HepG2 (cell line): ENCODE measurements around the gene CLRN3. TPM values are rescaled to one million over a fixed set of nuclear protein-coding genes. Genes with fewer than 3 reads are reported as not detected.
A peak's percentile ranks its signal among the peaks of the same experiment; 100 is the strongest.

Source experiments
- ATAC-seq: fragments of 200-7000 bp; cut with Tn5 transposase; 3 replicates; pipeline ENCODE4 v1.9.1; 2020; ENCODE audit warnings: mild to moderate bottlenecking, moderate library complexity
- BruUV-seq: library from RNA; stranded (reverse); fragments of 400-500 nt; replicated peaks from 2 replicates; lab custom pipeline; 2021; lab: Mats Ljungman, UMichigan
- CTCF ChIA-PET: fragments of 300-600 bp; formaldehyde crosslinking; extraction: SDS; loops from one replicate; lab custom pipeline; 2021; ENCODE audit warnings: low total read pairs, inconsistent platforms, low intra/inter-chr PET ratio; lab: Yijun Ruan, JAX
- POLR2A ChIA-PET: fragments of 350-600 bp; sonication (Branson Sonifier 250); formaldehyde crosslinking; loops from one replicate; lab custom pipeline; 2020; ENCODE audit warnings: antibody characterized with exemption, inconsistent platforms; lab: Yijun Ruan, JAX
- DNase-seq: peaks from one replicate; pipeline ENCODE4 v3.0.0-alpha.2; 2015; ENCODE audit warnings: low spot score
- FAIRE-seq: peaks from 3 replicates; lab custom pipeline; 2011; peaks lifted over from hg19 to GRCh38; lab: Jason Lieb, UNC
- H2AFZ ChIP-seq: one replicate; pipeline ENCODE4 v1.6.1; 2011; ENCODE audit warnings: low read length, inconsistent platforms
- H3K27ac ChIP-seq: fragments of 300-600 bp; 3 replicates; pipeline ENCODE4 v1.8.0; 2011; ENCODE audit warnings: mixed run types, mild to moderate bottlenecking, mixed read lengths, low read length, inconsistent platforms; ENCODE audit not compliant: insufficient read depth; ENCODE audit errors: extremely low read length
- H3K27me3 ChIP-seq, 2 experiments: fragments of 200-600 bp in 1 of 2; 2 replicates in 1 of 2; 3 replicates in 1 of 2; pipeline versions ENCODE4 v1.6.0 to v1.8.0; 2011; ENCODE audit warnings: low read length in 2 of 2, mild to moderate bottlenecking in 2 of 2, moderate library complexity in 2 of 2, inconsistent platforms in 1 of 2; ENCODE audit not compliant: insufficient read depth in 2 of 2, control insufficient read depth in 1 of 2
- H3K36me3 ChIP-seq, 2 experiments: fragments of 200-600 bp in 1 of 2; replicated peaks in 1 of 2; 2 replicates in 1 of 2; 3 replicates in 1 of 2; pipeline versions ENCODE4 v1.5.1 to v1.8.0; 2011; ENCODE audit warnings: low read length in 2 of 2, inconsistent platforms in 1 of 2; ENCODE audit not compliant: insufficient read depth in 2 of 2, control insufficient read depth in 1 of 2
- H3K4me1 ChIP-seq: 2 replicates; pipeline ENCODE4 v1.5.1; 2012; ENCODE audit warnings: low read length, inconsistent platforms; ENCODE audit not compliant: insufficient read depth
- H3K4me2 ChIP-seq: 2 replicates; pipeline ENCODE4 v1.6.0; 2011; ENCODE audit warnings: low read depth, low read length, inconsistent platforms
- H3K4me3 ChIP-seq, 3 experiments: fragments of 200-600 bp in 1 of 3; sonication (generic), shearing (Covaris generic) in 1 of 3; replicated peaks in 1 of 3; 2 replicates each; pipeline ENCODE4 v1.5.1; 2011 to 2016; ENCODE audit warnings: low read length in 3 of 3, inconsistent platforms in 2 of 3, low read depth in 2 of 3, mild to moderate bottlenecking in 2 of 3, control low read depth in 1 of 3, mixed read lengths in 1 of 3; ENCODE audit not compliant: insufficient read depth in 1 of 3
- H3K79me2 ChIP-seq: one replicate; pipeline ENCODE4 v1.6.1; 2011; ENCODE audit warnings: low read length, inconsistent platforms; ENCODE audit not compliant: insufficient read depth
- H3K9ac ChIP-seq: 2 replicates; pipeline ENCODE4 v1.6.0; 2011; ENCODE audit warnings: mild to moderate bottlenecking, low read depth, low read length, inconsistent platforms; ENCODE audit not compliant: insufficient read depth
- H3K9me3 ChIP-seq: 2 replicates; pipeline ENCODE4 v1.5.1; 2012; ENCODE audit warnings: mild to moderate bottlenecking, low read length
- H4K20me1 ChIP-seq: 2 replicates; pipeline ENCODE4 v1.6.0; 2011; ENCODE audit warnings: inconsistent platforms, mild to moderate bottlenecking, low read length, moderate library complexity; ENCODE audit not compliant: insufficient read depth
- ATF7 ChIP-seq, 2 experiments: fragments of 450-650 bp in 1 of 2; sonication (generic) in 1 of 2; formaldehyde crosslinking in 1 of 2; IDR thresholded peaks; 2 replicates each; pipeline versions ENCODE4 v1.4.0 to v1.6.1; 2016 to 2020; ENCODE audit warnings: antibody characterized with exemption in 1 of 2, mild to moderate bottlenecking in 1 of 2, missing genetic modification reagents in 1 of 2
- KLF9 ChIP-seq: IDR thresholded peaks from 2 replicates; pipeline ENCODE4 v1.6.1; 2016; ENCODE audit warnings: low read depth
- SNAPC5 ChIP-seq: sonication (generic); formaldehyde crosslinking; IDR thresholded peaks from 2 replicates; pipeline ENCODE4 v1.8.1; 2023; ENCODE audit warnings: mild to moderate bottlenecking, missing genetic modification reagents, borderline replicate concordance
- TMF1 ChIP-seq: sonication (generic); formaldehyde crosslinking; IDR thresholded peaks from 2 replicates; pipeline ENCODE4 v1.8.1; 2022; ENCODE audit warnings: low read depth, missing genetic modification reagents
- ZKSCAN5 ChIP-seq: sonication (generic); formaldehyde crosslinking; IDR thresholded peaks from 2 replicates; pipeline ENCODE4 v1.5.1; 2020; ENCODE audit warnings: mild to moderate bottlenecking, missing genetic modification reagents
- ZNF687 ChIP-seq: sonication (generic); formaldehyde crosslinking; IDR thresholded peaks from 2 replicates; pipeline ENCODE4 v1.5.1; 2020; ENCODE audit warnings: mild to moderate bottlenecking, missing genetic modification reagents, moderate library complexity
- ZNF768 ChIP-seq: sonication (generic); formaldehyde crosslinking; IDR thresholded peaks from 2 replicates; pipeline ENCODE4 v1.4.0; 2020; ENCODE audit warnings: missing genetic modification reagents
- ZNF878 ChIP-seq: sonication (generic); formaldehyde crosslinking; IDR thresholded peaks from 2 replicates; pipeline ENCODE4 v1.8.1; 2023; ENCODE audit warnings: mild to moderate bottlenecking, missing genetic modification reagents, moderate library complexity
- WGBS: methylation state at CpG from one replicate; pipeline ENCODE4 v1.1.6; 2017; ENCODE audit warnings: low lambda C conversion rate; 5-methylcytosine and 5-hydroxymethylcytosine counted together
- in situ Hi-C: cut with HindIII; loops from 2 replicates; pipeline ENCODE4 v1.10.0; 2017; ENCODE audit warnings: low pct_unique_long_range_greater_than_20kb; ENCODE audit not compliant: extremely low pct_ligation_motif_present
- intact Hi-C: fragments of 100-400 bp; cut with micrococcal nuclease; formaldehyde crosslinking; loops from one replicate; pipeline ENCODE4 v1.10.0; 2022; ENCODE audit not compliant: unreplicated experiment
- polyA plus RNA-seq, 8 experiments: library from polyadenylated mRNA; depleted of rRNA in 3 of 8; stranded (reverse) in 7 of 8; unstranded in 1 of 8; fragments of >200 nt; fragmentation: Illumina TruSeq in 4 of 8; extraction: Trizol in 4 of 8; gene quantifications; 2 replicates each; pipeline versions ENCODE4 v1.2.1 to v1.2.3, GENCODE V29; 2011 to 2016; ENCODE audit warnings: low read depth in 4 of 8, missing spikeins in 1 of 8, mixed read lengths in 1 of 8; ENCODE audit not compliant: insufficient read depth in 1 of 8
- total RNA-seq, 5 experiments: library from RNA; depleted of rRNA; stranded (reverse); fragments of >200 nt; fragmentation: Illumina TruSeq; extraction: Trizol; gene quantifications; 2 replicates each; pipeline ENCODE4 v1.2.3, GENCODE V29; 2016; ENCODE audit warnings: low read depth in 1 of 5

Gene CLRN3
- total and polyA plus RNA-seq, 2 of the 13 experiments (the other 11 are each of a cell fraction or from before 2014, with no cell fraction given) = not detected

DNA sequence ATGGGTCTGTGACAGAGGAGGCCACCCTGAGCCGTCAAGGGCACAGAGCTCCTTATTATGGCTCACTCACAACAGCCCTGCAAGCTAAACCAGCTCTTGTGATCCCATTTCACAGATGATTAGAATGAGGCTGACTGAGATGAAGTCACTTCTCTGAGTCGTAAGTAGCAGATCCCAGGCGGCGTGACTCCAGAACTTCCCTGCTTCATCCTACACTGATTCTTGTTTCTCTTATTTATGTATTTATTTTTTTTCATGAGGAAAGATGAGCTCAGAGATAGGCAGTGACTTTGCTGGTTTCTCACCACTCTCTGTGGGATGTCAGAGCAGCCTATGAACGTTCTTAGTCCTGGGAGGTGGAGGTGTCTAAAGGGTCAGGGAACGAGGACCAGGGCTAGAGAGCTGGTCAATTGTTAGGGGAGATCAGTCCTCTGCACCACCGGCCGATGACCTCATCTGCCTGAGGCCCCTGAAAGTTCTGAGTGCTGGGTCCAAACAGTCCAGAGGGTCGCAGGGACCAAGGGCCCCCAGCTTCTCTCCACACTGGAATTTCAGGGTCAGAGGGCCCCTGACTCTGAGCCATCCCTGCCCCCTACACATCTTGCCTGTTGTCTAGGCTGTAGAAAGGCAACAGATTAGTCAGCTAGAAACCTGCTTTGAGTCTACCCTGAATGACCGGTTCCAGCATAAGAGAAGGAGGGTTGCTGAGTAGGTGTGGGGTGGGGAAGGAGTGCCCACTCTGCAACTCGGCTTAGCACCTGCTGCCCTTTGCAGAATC, 17.9 kb downstream of the CLRN3 start:
- H3K9ac ChIP-seq = no peak overlapping the region
- POLR2A ChIA-PET = no interaction called here

GRCh38 chr10:127873901-127874470, 18.8 kb downstream of the CLRN3 start:
- no peaks in the 10 kb centered on the region for H3K27me3 ChIP-seq
- ChIA-PET POLR2A (no interaction called here), CTCF (no interaction called here)
- peaks cover 9% of the 10 kb centered on the region for H3K4me1 ChIP-seq
- TF ChIP-seq ZNF768 (CRISPR knock-in tag) = no peak
- TF ChIP-seq ZNF687 (CRISPR knock-in tag) = no peak
- TF ChIP-seq TMF1 = no peak
- no peak for TF ChIP-seq SNAPC5 (CRISPR knock-in tag)
- TF ChIP-seq KLF9 = no peak
- TF ChIP-seq ZKSCAN5 (CRISPR knock-in tag) = no peak
- H3K27ac ChIP-seq = no peak overlapping the region
- H2AFZ ChIP-seq = no peak overlapping the region
- intact Hi-C loops (loop anchor here (10.0 kb wide), 1 partner anchor 141 kb away; no protein-coding TSS in a partner anchor), in situ Hi-C loops (loop anchor here (25.0 kb wide), 1 partner anchor 637 kb away; no protein-coding TSS in a partner anchor)
- H3K9me3 ChIP-seq = peaks cover 7% of the 10 kb centered on the region; the same call in 1 of the 2 replicates
- BruUV-seq = no TSS peak
- H4K20me1 ChIP-seq = no peaks in the 10 kb centered on the region
- no peak overlapping the region for H3K4me3 ChIP-seq
- no peak overlapping the region for H3K9ac ChIP-seq
- H3K36me3 ChIP-seq = no peaks in the 10 kb centered on the region
- 50% methylated on average over 11 of the region's 11 CpGs for WGBS
- DNase-seq (no peak), FAIRE-seq (no peak), ATAC-seq (no peak)
- H3K79me2 ChIP-seq = no peaks in the 10 kb centered on the region
- H3K4me2 ChIP-seq = no peak overlapping the region

More for the DNA sequence above, 17.9 kb downstream of the CLRN3 start:
- H3K4me2 ChIP-seq = no peak overlapping the region
- H3K4me3 ChIP-seq = no peak overlapping the region
- 37% methylated on average over 8 of the region's 11 CpGs for WGBS
- in situ Hi-C loops = loop anchor here (25.0 kb wide), 1 partner anchor 638 kb away; no protein-coding TSS in a partner anchor
- H3K27me3 ChIP-seq = no peaks in the 10 kb centered on the region
- H4K20me1 ChIP-seq = no peaks in the 10 kb centered on the region
- CTCF ChIA-PET = no interaction called here
- ATAC-seq (no peak), FAIRE-seq (no peak), DNase-seq (no peak)
- no peaks in the 10 kb centered on the region for H3K36me3 ChIP-seq
- no peak overlapping the region for H2AFZ ChIP-seq
- no peaks in the 10 kb centered on the region for H3K79me2 ChIP-seq
- H3K4me1 ChIP-seq = peaks cover 9% of the 10 kb centered on the region
- intact Hi-C loops = loop anchor here (10.0 kb wide), 1 partner anchor 140 kb away; no protein-coding TSS in a partner anchor
- no peak overlapping the region for H3K27ac ChIP-seq
- no peak for TF ChIP-seq ZNF878
- TF ChIP-seq ATF7 (IDR thresholded peaks at IDR 0.05) = 0 out of 2 replicates have a peak, but pooled peaks have one; percentile 7
- TF ChIP-seq ATF7 (CRISPR knock-in tag; IDR thresholded peaks at IDR 0.05) = no peak
- BruUV-seq = no TSS peak
- no peaks in the 10 kb centered on the region for H3K9me3 ChIP-seq
